ENCODE data around the gene TEX101. TPM values are rescaled to one million over a fixed set of nuclear protein-coding genes. Genes with fewer than 3 reads are reported as not detected.

The TEX101 gene
- total RNA-seq, 1 donor from 2014 or later = not detected

DNA sequence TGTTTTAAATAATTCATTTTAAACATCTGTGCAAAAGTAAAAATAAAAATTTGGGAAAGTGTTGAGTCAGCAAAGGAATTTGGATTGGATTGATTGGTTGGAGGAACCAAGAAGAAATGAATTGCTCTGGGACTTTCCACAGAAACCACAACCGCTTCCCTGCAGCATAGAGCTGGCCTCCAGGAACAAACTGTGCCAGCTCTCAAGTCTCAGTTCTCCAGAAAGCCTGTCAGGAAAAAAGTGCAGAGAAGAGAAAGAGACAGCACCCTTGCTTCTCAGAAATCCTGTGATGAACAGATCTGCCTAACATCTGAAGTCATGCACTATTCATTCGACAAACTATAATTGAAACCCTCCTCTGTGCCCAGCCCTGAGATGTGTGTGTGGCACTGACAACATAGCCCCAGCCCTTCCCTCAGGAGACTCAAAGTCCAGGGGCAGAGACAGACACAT, 35.9 kb downstream of the TEX101 start:
- DNase-seq = no peak

DNA sequence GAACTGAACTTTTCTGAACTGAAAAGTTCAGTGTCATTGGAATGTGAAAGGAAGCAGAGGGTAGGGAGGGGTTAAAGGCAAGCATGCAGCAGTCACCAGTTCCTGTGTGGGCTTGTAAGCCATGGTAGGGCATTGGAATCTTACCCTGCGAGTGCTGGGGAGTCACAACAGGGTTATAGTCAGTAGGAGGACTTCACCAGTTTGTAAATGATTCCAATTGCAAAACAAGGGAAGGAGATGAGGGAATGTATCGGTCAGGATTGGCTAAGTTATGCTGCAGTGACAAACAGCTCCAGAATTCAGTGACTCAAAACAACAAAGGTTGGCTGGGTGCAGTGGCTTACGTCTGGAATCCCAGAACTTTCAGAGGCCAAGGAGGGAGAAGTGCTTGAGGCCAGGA, 37.9 kb downstream of the TEX101 start:
- DNase-seq = no peak

DNA sequence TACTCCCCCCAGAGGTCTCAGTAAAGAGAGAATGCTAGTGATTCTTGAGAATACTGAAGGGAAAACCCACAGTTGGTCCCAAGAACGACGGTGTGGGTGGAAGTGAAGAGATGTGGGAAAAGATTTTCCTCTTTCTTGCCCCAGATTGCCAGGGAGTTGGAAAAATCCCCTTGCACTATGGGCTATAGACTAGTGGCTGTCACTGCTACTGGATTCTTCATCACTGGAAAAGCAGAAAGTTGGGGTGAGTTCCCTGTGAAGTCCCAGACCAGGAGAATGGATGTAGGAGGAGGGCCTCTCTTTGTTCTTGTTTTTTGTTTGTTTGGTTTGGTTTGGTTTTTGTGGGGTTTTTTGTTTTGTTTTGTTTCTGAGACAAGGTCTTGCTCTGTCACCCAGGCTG, 39.3 kb downstream of the TEX101 start:
- DNase-seq = no peak

DNA sequence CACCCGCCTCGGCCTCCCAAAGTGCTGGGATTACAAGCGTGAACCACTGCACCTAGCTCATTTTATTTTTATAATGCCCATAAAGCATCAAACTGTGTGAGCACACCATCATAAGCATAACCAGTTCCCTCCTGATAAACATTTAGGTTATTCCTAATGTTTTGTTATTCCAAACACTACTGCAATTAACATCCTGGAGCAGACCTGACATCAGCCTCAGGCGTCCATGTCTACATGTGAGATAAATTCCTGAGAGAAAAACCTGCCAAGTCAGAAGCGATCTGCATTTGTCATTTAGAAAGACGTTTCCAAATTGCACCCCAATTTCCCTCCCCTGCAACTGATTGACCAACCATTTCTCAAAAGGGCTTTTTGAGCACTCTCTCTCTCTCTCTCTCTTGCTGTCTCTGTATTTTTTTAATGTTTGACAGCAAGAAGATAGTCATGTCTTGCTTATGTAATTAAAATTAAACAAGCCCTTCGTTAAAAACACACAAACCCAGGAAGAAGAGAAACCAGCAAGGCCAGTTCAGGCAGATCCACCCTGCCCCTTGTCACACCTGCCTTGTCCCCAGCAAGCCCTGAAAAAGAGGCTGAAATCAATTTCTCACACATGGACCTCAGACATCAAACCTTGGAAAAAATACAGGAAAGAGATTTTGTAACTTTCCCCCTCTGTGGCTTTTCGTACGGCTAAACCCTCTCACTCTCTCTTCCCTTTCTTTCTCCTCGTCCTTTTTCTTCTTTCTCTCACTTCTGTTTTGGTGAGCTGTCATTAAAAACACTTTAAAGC, 40.8 kb downstream of the TEX101 start:
- DNase-seq = no peak

DNA sequence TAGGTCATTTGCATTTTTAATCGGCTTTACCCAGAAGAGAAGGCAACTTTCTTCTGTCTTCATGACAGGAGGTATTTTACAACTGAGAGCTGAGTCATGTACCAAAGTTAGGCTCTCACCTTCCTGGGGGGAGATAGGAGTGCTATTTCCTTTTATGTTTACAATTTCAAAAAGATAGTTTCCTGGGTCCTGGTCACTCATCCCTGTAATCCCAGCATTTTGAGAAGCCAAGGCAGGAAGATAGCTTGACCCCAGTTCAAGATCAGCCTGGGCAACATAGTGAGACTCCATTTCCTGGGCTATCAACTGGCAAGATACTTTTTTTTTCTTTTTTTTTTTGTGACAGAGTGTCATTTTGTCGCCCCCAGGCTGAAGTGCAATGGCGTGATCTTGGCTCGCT, 43.1 kb downstream of the TEX101 start:
- DNase-seq = no peak

DNA sequence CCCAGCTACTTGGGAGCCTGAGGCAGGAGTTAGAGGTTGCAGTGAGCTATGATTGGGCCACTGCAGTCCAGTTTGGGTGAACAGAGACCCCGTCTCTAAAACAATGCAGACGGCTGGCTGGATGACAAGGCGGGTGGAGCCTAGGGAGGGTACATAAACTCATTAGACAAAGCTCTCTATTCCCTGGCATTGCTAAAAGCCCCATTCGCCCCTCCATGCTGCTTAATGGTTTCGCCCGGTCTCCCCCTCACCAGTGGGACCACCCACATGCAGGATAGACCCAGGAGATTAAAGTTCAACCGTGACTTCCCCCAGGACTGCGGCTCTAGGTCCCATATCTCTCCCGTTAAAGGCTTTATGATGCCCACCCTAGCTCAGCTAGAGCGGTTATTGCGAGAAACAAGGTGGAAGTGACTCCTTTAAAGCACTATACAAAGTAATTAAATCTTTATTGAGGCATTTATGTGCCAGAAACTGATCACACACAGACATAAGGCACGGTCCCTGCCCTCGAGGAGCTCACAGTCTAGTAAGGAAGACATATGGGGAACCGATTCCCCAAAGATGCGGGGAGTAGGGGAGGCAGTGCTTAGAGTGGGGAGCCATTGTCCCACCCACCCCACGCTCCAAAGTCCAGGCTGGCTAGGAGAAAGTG, 45.8 kb downstream of the TEX101 start:
- DNase-seq = no peak

DNA sequence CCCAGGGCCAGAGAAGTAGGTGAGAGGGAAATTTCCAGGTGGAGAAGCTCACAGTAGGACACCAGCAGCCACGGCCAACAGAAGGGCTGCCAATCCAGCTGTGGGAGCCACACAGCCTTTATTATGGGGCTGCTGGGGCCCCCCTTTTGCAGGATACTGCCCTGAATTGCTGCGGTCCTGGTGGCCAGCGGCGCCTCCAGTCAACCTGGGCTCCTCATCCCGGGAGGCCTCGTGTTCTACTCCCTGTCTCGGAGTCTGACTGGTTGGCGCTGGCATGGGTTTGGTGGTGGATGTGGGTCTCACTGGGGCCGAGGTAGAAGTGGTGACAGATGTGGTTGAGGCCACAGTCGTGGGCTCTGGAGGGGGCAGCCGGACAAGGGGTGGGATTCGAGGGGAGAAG, 46.6 kb downstream of the TEX101 start:
- DNase-seq = no peak

DNA sequence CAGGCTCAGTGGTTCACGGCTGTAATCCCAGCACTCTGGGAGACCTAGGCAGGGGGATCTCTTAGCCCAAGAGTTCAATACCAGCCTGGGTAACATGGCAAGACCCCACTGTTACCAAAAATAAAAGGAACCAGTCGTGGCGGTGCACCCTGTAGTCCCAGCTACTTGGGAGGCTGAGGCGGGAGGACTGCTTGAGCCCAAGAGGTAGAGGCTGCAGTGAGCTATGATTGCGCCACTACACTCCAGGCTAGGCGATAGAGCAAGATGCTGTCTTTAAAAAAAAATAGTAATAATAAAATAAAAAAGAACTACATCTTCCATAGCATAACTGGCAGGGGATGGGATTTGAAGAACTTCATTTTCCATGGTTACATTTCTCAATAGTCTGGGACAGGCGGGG, 47.7 kb downstream of the TEX101 start:
- no peak for DNase-seq

DNA sequence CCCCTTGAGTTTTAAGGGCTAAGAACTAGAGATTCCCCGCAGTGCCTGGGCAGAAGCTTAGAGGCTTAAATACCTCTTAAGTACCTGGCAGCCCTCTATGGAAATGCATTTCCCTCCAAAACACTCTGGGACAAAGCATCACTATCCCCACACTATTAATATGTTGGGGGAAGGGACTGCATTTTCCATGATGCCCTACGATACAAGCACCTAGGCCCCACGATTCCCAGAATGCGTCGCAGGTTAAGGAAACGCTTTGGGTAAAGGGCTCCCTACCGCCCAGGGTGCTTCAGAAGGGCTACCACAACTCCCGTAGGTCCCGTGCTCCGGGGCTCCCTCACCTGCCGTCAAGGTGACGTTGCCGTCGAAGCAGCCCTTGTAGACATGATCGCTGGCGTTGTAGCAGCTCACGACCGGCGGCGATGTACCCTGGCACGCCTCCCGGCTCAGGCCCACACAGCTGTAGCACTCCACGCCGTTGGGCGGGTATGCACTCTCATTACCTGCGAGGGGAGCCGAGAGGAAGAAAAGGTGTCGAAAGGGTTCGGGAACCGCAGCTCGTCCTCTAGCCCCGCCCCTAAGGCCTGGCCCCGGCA, 48.2 kb downstream of the TEX101 start:
- DNase-seq = no peak

DNA sequence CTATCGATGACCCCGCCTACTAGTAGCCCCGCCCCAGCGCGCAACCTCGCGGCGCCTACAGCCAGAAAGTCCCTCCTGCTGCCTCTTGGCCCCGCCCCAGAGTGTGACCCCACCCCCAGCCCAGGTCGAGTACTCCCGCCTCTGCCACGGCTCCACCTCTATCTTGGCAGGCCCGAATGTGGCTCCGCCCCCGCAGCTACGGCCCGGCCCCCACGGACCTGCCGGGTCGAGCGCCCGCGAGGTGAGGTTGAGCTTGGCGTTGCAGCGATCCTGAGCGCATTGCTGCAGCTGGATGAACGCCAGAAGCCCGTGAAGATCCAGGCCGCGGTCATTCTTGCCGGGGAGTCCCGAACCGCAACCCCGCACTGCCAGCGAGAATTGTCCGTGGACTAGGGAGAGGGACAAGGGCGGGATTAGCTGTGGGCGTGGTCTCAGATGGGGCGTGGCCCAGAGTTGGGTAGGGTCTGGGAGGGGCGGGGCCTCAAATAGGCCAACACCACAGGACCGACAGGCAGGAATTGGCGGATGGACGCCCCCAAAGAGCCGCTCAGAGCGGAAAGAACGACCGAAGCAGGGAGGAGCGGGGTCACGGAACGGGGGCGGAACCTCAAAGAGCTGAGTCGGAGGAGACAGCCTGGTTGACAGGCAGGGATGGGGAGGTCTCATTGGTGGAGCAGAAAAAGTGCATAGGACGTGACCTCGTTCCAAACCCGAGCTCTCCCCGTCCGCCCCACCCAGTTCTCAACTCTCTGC, 48.9 kb downstream of the TEX101 start:
- peak; percentile 93 for DNase-seq

DNA sequence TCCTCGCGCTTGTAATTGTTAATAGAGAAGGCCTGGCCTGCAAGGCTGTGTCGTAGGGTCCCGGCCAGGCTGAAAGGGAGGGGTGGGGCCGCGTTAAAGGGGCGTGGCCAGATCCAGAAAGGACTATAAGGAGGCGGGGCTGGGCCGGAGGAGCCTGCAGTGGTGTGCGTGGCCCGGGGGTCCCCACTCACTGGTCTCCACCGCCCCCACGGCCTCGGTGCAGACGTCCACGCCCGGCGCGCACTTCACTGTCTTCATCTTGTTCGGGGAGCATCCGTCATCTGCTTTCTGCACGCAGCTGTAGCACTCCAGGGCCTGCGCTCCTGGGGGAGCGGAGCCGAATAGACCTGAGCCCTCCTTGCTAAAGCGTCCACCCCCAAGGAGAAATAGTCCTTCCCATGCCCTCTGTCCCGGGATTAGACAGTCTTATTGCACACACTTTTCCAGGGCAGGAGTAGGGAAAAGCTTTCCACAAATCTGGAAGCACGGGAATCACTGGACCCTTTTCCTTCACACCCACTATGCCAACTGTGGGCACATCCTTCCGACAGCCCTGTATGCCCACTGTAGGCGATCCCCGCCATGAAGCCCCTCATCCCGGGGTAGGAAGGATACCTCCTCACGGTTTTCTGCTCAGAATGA, 49.6 kb downstream of the TEX101 start:
- no peak for DNase-seq

DNA sequence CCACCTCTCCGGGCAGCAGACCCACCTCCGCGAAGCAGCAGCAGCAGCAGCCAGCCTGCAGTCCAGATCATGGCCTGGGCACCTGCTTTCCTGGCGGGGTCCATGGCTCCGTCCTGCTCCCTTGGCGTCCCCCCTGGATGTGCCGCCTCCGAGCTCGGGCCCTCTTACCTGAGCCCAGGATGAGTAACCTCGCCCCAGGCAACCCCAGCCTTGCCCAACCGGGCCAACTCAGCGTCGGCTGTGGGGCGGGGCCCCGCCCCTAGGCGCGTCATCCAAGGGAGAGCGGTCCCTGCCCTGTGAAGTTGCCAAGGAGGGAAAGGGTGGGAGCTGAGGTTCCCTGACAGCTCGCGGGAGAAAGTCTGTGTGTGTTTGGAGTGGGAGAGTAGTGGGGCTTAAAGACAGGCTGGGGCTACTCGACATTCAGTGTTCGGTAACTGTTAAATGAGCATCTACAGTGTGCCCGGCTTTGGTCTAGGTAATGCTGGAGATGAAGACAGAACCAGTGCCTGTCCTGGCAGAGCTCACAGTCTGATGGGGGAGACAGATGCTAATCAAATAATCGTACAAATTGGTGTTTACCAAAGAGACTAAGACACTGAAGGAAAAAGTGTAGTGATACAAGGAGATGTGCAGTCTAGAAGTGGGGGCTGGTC, 50.9 kb downstream of the TEX101 start, which contains the start of gene LYPD3:
LYPD3 (minus strand) TSS at position 141 of the 653 bp plus-strand sequence; CDS start at position 104, 37 bp downstream.
- no peak for DNase-seq

DNA sequence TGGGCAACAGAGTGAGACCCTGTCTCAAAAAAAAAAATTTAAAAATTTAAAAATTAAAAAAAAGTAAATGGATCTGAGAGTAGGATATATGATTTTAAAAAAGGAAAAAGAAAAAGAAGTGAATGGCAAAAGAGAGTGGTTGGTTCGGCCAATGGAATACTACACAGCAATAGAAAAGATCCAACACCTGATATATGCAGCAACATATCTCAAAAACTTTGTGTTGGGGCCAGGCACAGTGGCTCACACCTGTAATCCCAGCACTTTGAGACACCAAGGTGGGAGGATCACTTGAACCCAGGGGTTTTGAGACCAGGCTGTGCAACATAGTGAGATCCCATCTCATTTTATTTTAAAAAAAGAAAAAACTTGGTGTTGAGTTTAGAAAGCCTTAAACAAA, 52.1 kb downstream of the TEX101 start:
- no peak for DNase-seq

DNA sequence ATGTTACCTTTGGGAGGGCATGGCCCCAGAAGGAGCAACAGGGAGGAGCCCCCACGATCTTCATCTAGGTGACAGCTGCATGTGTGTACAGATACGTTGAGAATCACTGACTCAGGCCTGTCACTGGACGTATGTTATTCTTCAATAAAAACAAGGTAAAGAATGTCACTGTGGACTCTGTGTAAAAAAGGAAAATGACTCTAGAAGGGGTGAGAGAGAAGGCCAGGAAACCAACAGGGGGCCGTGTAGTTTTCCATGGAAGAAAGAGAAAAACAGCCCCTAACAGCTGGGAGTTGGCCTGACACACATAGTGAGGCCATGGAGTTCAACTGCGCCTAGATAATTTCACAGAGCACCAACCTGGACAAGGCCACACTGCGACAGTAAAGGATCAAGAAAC, 52.6 kb downstream of the TEX101 start:
- no peak for DNase-seq

DNA sequence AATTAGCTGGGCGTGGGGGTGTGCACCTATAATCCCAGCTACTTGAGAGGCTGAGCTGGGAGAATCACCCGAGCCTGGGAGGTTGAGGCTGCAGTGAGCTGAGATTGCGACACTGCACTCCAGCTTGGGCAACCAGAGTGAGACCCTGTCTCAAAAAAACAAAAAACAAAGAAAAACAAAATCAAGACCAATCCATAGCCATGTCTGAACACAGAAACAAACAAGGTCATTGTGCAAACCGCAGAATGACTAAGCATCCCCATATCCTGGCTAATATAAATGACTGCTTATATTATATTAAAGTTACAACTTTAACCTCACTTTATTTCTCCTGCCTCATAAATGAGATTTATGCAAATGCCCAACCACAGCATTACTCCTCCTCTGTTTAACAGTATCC, 53.0 kb downstream of the TEX101 start:
- DNase-seq = peak; percentile 61

Other genes with a start within 250 kb of the TEX101 start
- 0.09 TPM in 1 of 2 replicates, not detected in the other for gene PSG5, start 228.4 kb upstream of the TEX101 start, total RNA-seq
- gene PSG4, start 209.3 kb upstream of the TEX101 start, total RNA-seq = 0.14 TPM in 1 of 2 replicates, not detected in the other
- gene PSG9, start 145.4 kb upstream of the TEX101 start, total RNA-seq = 0.19 TPM in 1 of 2 replicates, not detected in the other
- gene CD177, start 61.2 kb upstream of the TEX101 start, total RNA-seq = 0.05 TPM in 1 of 2 replicates, not detected in the other
- gene LYPD3, start 50.7 kb downstream of the TEX101 start, total RNA-seq = 0.17 and 0.33 TPM in 2 replicates
- 34.2 and 49.8 TPM in 2 replicates for gene PHLDB3, start 89.9 kb downstream of the TEX101 start, total RNA-seq
- 102 and 104 TPM in 2 replicates for gene ETHE1, start 112.3 kb downstream of the TEX101 start, total RNA-seq
- gene ZNF575, start 118.3 kb downstream of the TEX101 start, total RNA-seq = 0.23 TPM in 1 of 2 replicates, not detected in the other
- 16.8 and 18.6 TPM in 2 replicates for gene XRCC1, start 160.6 kb downstream of the TEX101 start, total RNA-seq
- gene PINLYP, start 160.9 kb downstream of the TEX101 start, total RNA-seq = 0.68 and 3.7 TPM in 2 replicates
- gene IRGQ, start 181.2 kb downstream of the TEX101 start, total RNA-seq = 27.2 and 34.6 TPM in 2 replicates
- gene ZNF576, start 181.7 kb downstream of the TEX101 start, total RNA-seq = 10.8 and 12.6 TPM in 2 replicates
- 0.05 and 0.17 TPM in 2 replicates for gene SRRM5, start 197.2 kb downstream of the TEX101 start, total RNA-seq
- gene ZNF428, start 204.7 kb downstream of the TEX101 start, total RNA-seq = 41.5 and 46.5 TPM in 2 replicates
- gene CADM4, start 225.0 kb downstream of the TEX101 start, total RNA-seq = 8.7 and 11.9 TPM in 2 replicates

Measured in dermis blood vessel endothelial cell (primary cell).